Stimulated activated CD4-positive, alpha-beta T cell treated with anti-CD3 and anti-CD28 coated beads, Interleukin-4, amount 100 ng/mL, for 24 hours (primary cell): ENCODE results near the gene MUL1.
"Not testable (repeated sequence)": the region's sequence is repeated elsewhere in the genome, so short reads cannot be mapped to it uniquely, and the experiment has no call there.

Experiments used
- DNase-seq: peaks from one replicate; pipeline ENCODE4 v3.0.0-alpha.2; 2020

Gene MUL1

GRCh38 chr1:20507564-20508410 lies at the start of gene MUL1:
MUL1 (minus strand) TSS chr1:20508151; CDS start chr1:20508024, 127 bp downstream.
- peak; percentile 96 for DNase-seq

- DNase-seq: no peak
Measured at GRCh38 chr1:20555758-20556120, 47.8 kb upstream of the MUL1 start.

GRCh38 chr1:20555025-20555757 lies 47.2 kb upstream of the MUL1 start:
- no peak for DNase-seq

GRCh38 chr1:20552728-20553445 lies 44.9 kb upstream of the MUL1 start:
- DNase-seq: no peak

- no peak for DNase-seq
Measured at GRCh38 chr1:20551945-20552727, 44.2 kb upstream of the MUL1 start, which contains the start of gene FAM43B. FAM43B (plus strand) TSS chr1:20552573; CDS start chr1:20552974, 401 bp downstream.

- no peak for DNase-seq
Measured at GRCh38 chr1:20551161-20551560, 43.2 kb upstream of the MUL1 start.

GRCh38 chr1:20546637-20547036 lies 38.7 kb upstream of the MUL1 start:
- DNase-seq: no peak

- no peak for DNase-seq
Measured at GRCh38 chr1:20540281-20540680, 32.3 kb upstream of the MUL1 start.

- no peak for DNase-seq
Measured at GRCh38 chr1:20538760-20539551, 31.0 kb upstream of the MUL1 start.

GRCh38 chr1:20538227-20538626 lies 30.3 kb upstream of the MUL1 start:
- no peak for DNase-seq

GRCh38 chr1:20534659-20535417 lies 26.9 kb upstream of the MUL1 start:
- no peak for DNase-seq

- DNase-seq: no peak
Measured at GRCh38 chr1:20533635-20534034, 25.7 kb upstream of the MUL1 start.

- no peak for DNase-seq
Measured at GRCh38 chr1:20530901-20531300, 22.9 kb upstream of the MUL1 start.

GRCh38 chr1:20530306-20530705 lies 22.4 kb upstream of the MUL1 start:
- DNase-seq: no peak

GRCh38 chr1:20528221-20528620 lies 20.3 kb upstream of the MUL1 start:
- no peak for DNase-seq

GRCh38 chr1:20526267-20526666 lies 18.3 kb upstream of the MUL1 start:
- DNase-seq: no peak

- peak; percentile 72 for DNase-seq
Measured at GRCh38 chr1:20521960-20522861, 14.3 kb upstream of the MUL1 start.

GRCh38 chr1:20519609-20520262 lies 11.8 kb upstream of the MUL1 start:
- DNase-seq: not testable (repeated sequence)
